ENCODE results near the gene NOMO2.
"Not testable (repeated sequence)": the region's sequence is repeated elsewhere in the genome, so short reads cannot be mapped to it uniquely, and the experiment has no call there.

Gene NOMO2

DNA sequence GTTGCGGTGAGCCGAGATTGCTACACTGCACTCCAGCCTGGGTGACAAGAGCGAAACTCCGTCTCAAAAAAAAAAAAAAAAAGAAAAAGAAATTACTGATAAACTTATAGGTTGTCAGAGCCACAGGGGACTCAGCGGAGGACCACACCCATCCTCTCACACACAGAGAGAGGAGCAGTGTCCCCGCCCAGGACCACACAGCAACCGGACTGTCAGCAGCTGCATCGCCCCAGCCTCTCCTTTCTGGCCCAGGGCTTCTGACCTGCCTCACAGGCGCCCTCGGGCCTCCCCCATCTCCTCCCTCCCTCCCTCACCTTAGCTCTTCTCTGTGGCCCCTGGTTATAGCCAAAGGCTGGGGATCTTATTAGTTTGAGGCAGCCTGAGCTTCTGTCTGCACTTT lies 27.9 kb upstream of the NOMO2 start:
- not testable (repeated sequence) for H3K27ac ChIP-seq; H3K36me3 ChIP-seq; H3K9me3 ChIP-seq; H3K4me3 ChIP-seq (ENCODE audit: low read depth in 1 of 2, low read length in 1 of 2); H3K27me3 ChIP-seq
- H3K4me1 ChIP-seq (ENCODE audit: control insufficient read depth in 1 of 2, insufficient read depth in 1 of 2, low read depth in 1 of 2, low read length in 1 of 2), result peaks cover 20% of the 10 kb centered on the region in 2 experiments

DNA sequence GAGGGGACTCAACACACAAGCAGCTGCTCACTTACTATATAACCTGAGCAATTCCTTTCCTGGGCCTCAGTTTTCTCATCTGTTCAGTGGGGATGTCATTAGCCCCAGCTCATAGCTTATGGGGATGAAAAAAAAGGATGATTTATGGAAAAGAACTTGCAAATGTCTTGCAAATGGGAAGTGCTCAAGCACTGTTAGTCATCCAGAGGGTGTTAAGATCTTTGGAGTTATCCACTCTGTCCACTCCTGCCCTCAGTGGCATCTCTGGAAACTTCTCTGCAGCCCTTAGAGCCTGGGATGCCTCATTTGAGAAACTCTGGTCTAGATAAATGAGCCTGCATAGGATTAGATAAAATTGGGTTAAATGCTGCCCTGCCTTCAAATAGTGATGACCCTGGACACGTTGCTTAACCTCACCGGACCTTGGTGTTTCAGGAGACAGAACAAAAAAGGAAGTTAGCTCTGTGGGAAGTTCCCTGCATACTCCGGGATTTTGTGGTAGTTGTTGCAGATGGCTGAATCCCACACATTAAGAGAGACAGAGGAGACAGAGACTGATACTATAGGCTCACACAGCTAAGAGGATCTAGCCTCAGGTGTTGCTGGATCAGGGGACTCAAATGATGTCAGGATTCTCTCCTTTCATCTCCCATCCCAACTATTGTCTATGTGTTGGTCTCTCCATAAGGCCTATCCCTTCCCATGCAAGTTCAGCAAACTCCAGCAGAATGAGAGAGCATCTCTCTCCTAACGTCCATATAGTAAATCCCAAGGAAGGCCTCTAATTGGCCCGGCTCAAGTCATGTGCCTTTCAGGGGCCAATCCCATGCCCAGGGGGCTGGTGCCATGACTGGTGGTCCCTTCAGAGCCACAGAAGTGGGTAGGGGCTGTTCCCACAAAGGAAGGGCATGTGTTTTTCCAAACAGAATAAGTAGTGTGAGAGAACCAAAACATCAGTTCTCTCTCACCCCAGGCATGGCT lies 25.0 kb upstream of the NOMO2 start:
- not testable (repeated sequence) for H3K4me3 ChIP-seq (ENCODE audit: low read depth in 1 of 2, low read length in 1 of 2); H3K9me3 ChIP-seq; H3K27me3 ChIP-seq; H3K36me3 ChIP-seq
- Histone ChIP-seq H3K27ac (peak overlapping the region; percentile 80), H3K4me1 (ENCODE audit: control insufficient read depth in 1 of 2, insufficient read depth in 1 of 2, low read depth in 1 of 2, low read length in 1 of 2) (peaks cover 20 to 21% of the 10 kb centered on the region in 2 experiments)

DNA sequence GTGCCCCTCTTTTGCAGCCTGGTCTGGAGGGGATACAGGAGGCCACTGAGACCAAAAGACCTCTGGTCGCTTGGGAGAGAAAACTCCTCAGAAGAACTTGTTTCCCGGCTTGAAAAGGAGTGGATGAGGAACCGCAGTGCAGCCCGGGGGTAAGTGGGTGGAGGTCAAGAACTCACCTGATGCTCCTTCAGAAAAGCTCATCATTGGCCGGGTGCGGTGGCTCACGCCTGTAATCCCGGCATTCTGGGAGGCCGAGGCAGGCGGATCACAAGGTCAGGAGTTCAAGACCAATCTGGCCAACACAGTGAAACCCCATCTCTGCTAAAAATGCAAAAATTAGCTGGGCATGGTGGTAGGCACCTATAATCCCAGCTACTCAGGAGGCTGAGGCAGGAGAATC lies 23.9 kb upstream of the NOMO2 start:
- peaks cover 20 to 23% of the 10 kb centered on the region in 2 experiments for H3K4me1 ChIP-seq (ENCODE audit: control insufficient read depth in 1 of 2, insufficient read depth in 1 of 2, low read depth in 1 of 2, low read length in 1 of 2)
- H3K4me3 ChIP-seq (ENCODE audit: low read depth in 1 of 2, low read length in 1 of 2); H3K27me3 ChIP-seq; H3K36me3 ChIP-seq; H3K9me3 ChIP-seq: not testable (repeated sequence)
- peak overlapping the region; percentile 80 for H3K27ac ChIP-seq

DNA sequence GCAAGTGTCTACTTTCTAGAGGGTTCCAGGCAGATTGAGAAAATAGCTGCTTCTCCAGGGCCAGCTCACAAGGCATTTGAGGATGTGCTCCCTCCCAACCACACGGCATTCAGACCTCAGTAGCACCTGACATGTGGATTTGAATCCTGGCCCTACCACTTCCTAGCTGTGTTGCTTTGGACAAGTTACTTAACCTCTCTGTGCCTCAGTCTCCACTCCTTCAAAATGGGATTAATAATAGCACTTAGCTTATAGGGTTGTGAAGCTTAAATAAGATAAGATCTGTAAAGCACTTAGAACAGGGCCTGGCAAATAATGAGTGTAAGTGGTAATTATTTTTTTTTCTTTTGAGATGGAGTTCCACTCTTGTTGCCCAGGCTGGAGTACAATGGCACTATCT lies 21.0 kb upstream of the NOMO2 start:
- H3K36me3 ChIP-seq, result no peaks in the 10 kb centered on the region
- peak overlapping the region; percentile 36 for H3K27ac ChIP-seq
- no peaks in the 10 kb centered on the region for H3K9me3 ChIP-seq
- no peaks in the 10 kb centered on the region for H3K27me3 ChIP-seq
- TF ChIP-seq, protein P1, sequence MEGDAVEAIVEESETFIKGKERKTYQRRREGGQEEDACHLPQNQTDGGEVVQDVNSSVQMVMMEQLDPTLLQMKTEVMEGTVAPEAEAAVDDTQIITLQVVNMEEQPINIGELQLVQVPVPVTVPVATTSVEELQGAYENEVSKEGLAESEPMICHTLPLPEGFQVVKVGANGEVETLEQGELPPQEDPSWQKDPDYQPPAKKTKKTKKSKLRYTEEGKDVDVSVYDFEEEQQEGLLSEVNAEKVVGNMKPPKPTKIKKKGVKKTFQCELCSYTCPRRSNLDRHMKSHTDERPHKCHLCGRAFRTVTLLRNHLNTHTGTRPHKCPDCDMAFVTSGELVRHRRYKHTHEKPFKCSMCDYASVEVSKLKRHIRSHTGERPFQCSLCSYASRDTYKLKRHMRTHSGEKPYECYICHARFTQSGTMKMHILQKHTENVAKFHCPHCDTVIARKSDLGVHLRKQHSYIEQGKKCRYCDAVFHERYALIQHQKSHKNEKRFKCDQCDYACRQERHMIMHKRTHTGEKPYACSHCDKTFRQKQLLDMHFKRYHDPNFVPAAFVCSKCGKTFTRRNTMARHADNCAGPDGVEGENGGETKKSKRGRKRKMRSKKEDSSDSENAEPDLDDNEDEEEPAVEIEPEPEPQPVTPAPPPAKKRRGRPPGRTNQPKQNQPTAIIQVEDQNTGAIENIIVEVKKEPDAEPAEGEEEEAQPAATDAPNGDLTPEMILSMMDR (IDR thresholded peaks at IDR 0.05), result no peak
- no peak overlapping the region for H3K4me3 ChIP-seq (ENCODE audit: low read depth in 1 of 2, low read length in 1 of 2)
- H3K4me1 ChIP-seq (ENCODE audit: control insufficient read depth in 1 of 2, insufficient read depth in 1 of 2, low read depth in 1 of 2, low read length in 1 of 2), result peaks cover 17 to 19% of the 10 kb centered on the region in 2 experiments

DNA sequence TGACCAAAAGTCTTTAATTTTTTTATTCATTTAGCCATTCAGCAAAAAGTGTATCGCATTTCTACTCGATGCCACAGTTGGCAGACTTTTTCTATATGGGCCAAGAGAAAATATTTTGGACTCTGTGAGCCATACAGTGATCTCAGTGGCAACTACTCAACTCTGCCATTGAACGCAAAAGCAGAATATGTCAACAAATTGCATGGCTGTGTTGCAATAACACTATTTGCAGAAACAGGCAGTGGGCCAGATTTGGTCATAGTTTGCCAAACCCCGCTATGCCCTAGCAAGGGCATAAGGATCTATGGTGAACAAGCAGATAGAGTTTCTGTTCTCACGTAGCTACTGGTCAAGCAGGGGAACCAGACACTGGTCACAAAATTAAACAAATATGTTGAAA lies 18.5 kb upstream of the NOMO2 start:
- not testable (repeated sequence) for H3K36me3 ChIP-seq; H3K4me1 ChIP-seq (ENCODE audit: control insufficient read depth in 1 of 2, insufficient read depth in 1 of 2, low read depth in 1 of 2, low read length in 1 of 2); H3K27me3 ChIP-seq; H3K9me3 ChIP-seq; H3K4me3 ChIP-seq (ENCODE audit: low read depth in 1 of 2, low read length in 1 of 2)
- H3K27ac ChIP-seq, result peak overlapping the region; percentile 5

DNA sequence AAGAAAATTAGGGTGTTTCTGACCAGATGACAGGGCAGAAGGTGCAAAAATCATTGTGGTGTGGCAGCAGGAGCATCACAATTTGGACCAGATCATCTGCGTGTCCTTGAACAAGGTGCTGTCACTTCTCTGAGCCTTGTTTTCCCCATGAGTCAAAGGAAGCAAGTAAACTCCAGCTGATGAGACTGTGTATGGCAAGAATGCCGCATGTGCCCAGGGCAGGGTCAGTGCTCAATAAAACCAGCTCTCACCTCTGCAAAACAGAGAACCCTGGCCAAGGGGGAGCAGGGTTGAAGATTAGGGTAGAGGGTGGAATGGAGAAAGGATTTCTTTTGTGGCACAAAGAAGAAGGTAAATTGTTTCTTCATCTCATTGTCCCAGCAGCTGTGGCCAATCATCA lies 17.4 kb upstream of the NOMO2 start:
- H3K4me3 ChIP-seq (ENCODE audit: low read depth in 1 of 2, low read length in 1 of 2); H3K27ac ChIP-seq; H3K27me3 ChIP-seq; H3K4me1 ChIP-seq (ENCODE audit: control insufficient read depth in 1 of 2, insufficient read depth in 1 of 2, low read depth in 1 of 2, low read length in 1 of 2); H3K9me3 ChIP-seq; H3K36me3 ChIP-seq: not testable (repeated sequence)

DNA sequence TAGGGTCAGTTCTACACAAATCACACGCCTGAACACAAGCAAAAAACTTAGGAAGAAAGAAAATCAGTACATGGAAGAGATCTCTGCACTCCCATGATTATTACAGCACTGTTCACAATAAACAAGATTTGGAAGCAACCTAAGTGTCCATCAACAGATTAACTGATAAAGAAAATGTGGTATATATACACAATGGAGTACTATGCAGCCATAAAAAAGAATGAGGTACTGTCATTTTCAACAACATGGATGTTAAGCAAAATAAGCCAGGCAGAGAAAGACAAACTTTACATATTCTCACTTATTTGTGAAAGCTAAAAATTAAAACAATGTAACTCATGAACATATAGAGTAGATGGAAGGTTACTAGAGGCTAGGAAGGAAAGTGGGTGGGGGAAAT lies 16.0 kb upstream of the NOMO2 start:
- not testable (repeated sequence) for H3K4me1 ChIP-seq (ENCODE audit: control insufficient read depth in 1 of 2, insufficient read depth in 1 of 2, low read depth in 1 of 2, low read length in 1 of 2); H3K27ac ChIP-seq; H3K36me3 ChIP-seq; H3K27me3 ChIP-seq; H3K9me3 ChIP-seq; H3K4me3 ChIP-seq (ENCODE audit: low read depth in 1 of 2, low read length in 1 of 2)

DNA sequence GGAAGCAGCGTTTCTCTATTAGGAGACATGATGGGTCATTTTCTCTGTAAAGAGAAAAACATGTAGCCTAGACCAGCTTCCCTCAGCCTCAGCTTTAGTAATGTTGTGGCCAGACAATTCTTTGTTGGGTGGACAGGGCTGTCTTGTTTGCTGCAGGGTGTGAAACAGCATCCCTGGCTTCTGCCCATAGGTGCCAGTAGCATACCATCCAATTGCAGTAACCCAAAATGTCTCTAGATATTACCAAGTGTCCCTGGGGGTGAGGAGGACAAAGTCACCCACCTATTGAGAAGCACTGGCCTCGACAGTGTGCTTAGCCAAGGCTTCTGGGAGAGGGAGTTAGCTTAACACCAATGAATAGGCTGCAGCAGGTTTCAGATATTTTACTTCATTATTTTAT lies 14.0 kb upstream of the NOMO2 start:
- not testable (repeated sequence) for H3K36me3 ChIP-seq; H3K27ac ChIP-seq; H3K9me3 ChIP-seq; H3K4me1 ChIP-seq (ENCODE audit: control insufficient read depth in 1 of 2, insufficient read depth in 1 of 2, low read depth in 1 of 2, low read length in 1 of 2); H3K27me3 ChIP-seq; H3K4me3 ChIP-seq (ENCODE audit: low read depth in 1 of 2, low read length in 1 of 2)

DNA sequence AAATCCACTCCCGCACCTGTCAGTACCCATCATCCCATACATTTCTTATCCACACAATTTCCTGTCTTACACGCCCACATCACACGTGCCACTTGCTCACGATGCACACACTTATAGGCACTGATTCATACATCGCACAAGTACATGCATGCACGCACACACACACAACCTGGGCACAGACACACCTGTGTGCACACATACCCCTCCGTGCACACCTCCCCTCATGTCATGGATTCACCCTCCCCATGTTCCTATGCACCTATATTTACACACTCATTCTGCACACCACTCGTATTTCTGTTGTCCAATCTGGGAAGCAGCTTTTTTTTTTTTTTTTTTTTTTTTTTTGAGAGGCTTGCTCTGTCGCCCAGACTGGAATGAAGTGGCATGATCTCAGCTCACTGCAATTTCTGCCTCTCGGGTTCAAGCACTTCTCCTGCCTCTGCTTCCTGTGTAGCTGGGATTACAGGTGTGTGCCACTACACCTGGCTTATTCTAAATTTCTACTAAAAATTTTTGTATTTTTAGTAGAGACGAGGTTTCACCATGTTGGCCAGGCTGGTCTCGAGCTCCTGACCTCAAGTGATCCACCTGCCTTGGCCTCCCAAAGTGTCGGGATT lies 13.5 kb upstream of the NOMO2 start:
- not testable (repeated sequence) for H3K27me3 ChIP-seq; H3K4me3 ChIP-seq (ENCODE audit: low read depth in 1 of 2, low read length in 1 of 2); H3K9me3 ChIP-seq; H3K4me1 ChIP-seq (ENCODE audit: control insufficient read depth in 1 of 2, insufficient read depth in 1 of 2, low read depth in 1 of 2, low read length in 1 of 2); H3K36me3 ChIP-seq; H3K27ac ChIP-seq

DNA sequence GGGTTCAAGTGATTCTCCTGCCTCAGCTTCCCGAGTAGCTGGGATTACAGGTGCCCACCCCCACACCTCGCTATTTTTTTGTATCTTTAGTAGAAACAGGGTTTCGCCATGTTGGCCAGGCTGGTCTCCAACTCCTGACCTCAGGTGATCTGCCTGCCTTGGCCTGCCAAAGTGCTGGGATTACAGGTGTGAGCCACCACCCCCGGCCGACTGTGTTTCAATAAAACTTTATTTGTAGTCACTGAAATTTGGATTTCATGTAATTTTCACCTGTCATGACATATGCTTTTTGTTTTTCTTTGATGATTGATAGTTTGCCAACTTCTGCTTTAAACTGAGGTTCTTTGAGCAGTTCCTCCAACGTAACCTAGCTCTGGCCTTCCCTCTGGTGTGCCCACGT lies 12.0 kb upstream of the NOMO2 start:
- H3K4me3 ChIP-seq (ENCODE audit: low read depth in 1 of 2, low read length in 1 of 2); H3K4me1 ChIP-seq (ENCODE audit: control insufficient read depth in 1 of 2, insufficient read depth in 1 of 2, low read depth in 1 of 2, low read length in 1 of 2); H3K27ac ChIP-seq; H3K9me3 ChIP-seq; H3K36me3 ChIP-seq; H3K27me3 ChIP-seq: not testable (repeated sequence)

DNA sequence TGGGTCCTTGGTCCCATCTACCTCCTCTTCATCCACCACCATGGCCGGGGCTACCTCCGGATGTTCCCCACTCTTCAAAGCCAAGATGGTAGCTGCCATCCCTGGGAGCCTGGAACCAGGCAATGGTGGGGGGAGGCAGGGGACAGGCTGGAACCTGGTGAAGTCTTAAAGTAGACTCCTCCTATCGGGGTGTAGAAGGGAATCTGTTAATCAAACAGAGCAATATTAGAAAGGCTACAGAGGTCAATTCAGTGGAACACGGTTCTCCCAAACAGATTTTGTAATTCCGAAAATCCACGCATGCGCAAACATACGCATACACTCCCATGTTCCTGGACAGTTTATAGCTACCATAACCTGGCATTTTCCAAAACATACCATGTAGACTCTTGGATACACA lies 11.1 kb upstream of the NOMO2 start:
- H3K4me3 ChIP-seq (ENCODE audit: low read depth in 1 of 2, low read length in 1 of 2); H3K27ac ChIP-seq; H3K9me3 ChIP-seq; H3K4me1 ChIP-seq (ENCODE audit: control insufficient read depth in 1 of 2, insufficient read depth in 1 of 2, low read depth in 1 of 2, low read length in 1 of 2); H3K36me3 ChIP-seq; H3K27me3 ChIP-seq: not testable (repeated sequence)

DNA sequence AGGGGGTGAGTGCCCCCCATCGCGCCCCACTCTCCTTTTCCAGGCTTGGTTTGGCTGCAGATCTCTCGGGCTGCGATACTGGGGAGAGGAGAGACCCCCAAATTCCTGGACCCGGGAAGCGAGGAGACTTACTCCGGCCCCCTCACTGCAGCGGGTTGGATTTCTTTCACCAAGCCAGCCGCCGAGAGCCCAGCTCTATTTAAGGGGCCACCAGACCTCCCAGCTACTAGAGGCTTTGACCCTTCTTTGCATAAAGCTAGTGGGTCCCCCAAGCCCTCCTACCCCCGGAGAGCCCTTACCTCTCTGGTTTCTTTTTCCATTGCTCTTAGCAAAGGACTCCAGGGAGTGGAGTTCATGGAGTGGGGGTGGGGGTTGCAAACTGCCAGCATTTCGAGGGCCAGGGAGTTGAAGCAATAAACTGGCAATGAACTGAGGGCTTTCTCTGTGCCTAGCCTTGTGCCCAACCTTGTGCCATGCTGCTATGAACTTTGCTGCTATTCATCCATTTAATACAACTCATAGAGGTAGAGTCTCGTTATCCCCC lies 9.5 kb upstream of the NOMO2 start:
- not testable (repeated sequence) for H3K4me3 ChIP-seq (ENCODE audit: low read depth in 1 of 2, low read length in 1 of 2); H3K27me3 ChIP-seq; H3K27ac ChIP-seq; H3K4me1 ChIP-seq (ENCODE audit: control insufficient read depth in 1 of 2, insufficient read depth in 1 of 2, low read depth in 1 of 2, low read length in 1 of 2); H3K36me3 ChIP-seq; H3K9me3 ChIP-seq

All from neutrophil (primary cell).